Activated CD8-positive, alpha-beta T cell treated with anti-CD3 and anti-CD28 coated beads for 36 hours (primary cell): ENCODE data around the gene AIF1L. TPM values are rescaled to one million over a fixed set of nuclear protein-coding genes. Genes with fewer than 3 reads are reported as not detected.
"Not testable (repeated sequence)": the region's sequence is repeated elsewhere in the genome, so short reads cannot be mapped to it uniquely, and the experiment has no call there.

Experiments used
- ATAC-seq: fragments of 200-7000 bp; cut with Tn5 transposase; one replicate; pipeline ENCODE4 v1.10.0; 2021; ENCODE audit warnings: mild to moderate bottlenecking, moderate library complexity
- CTCF ChIA-PET: fragments of 350-600 bp; sonication (Branson Sonifier 250); formaldehyde crosslinking; loops from one replicate; lab custom pipeline; 2021; ENCODE audit warnings: antibody characterized with exemption; lab: Charles Lee
- POLR2A ChIA-PET: fragments of 350-600 bp; sonication (Branson Sonifier 250); formaldehyde crosslinking; loops from one replicate; lab custom pipeline; 2021; ENCODE audit warnings: antibody characterized with exemption; lab: Charles Lee
- DNase-seq: peaks from one replicate; pipeline ENCODE4 v3.0.0-alpha.2; 2020
- H3K27ac Mint-ChIP-seq: one replicate; pipeline ENCODE4 v1.8.0; 2021; ENCODE audit warnings: mild to moderate bottlenecking, mixed read lengths
- H3K27me3 Mint-ChIP-seq: one replicate; pipeline ENCODE4 v1.8.0; 2021; ENCODE audit warnings: mixed read lengths
- H3K36me3 Mint-ChIP-seq: one replicate; pipeline ENCODE4 v1.8.0; 2021; ENCODE audit warnings: low read depth, mixed read lengths
- H3K4me1 Mint-ChIP-seq: one replicate; pipeline ENCODE4 v1.8.0; 2021; ENCODE audit warnings: low read depth, mixed read lengths
- H3K4me3 Mint-ChIP-seq: one replicate; pipeline ENCODE4 v1.8.0; 2021; ENCODE audit warnings: mild to moderate bottlenecking, moderate library complexity, mixed read lengths
- H3K9me3 Mint-ChIP-seq: one replicate; pipeline ENCODE4 v1.8.0; 2021; ENCODE audit warnings: mixed read lengths
- intact Hi-C: fragments of 100-400 bp; cut with micrococcal nuclease; formaldehyde crosslinking; loops from one replicate; pipeline ENCODE4 v1.10.0; 2022
- total RNA-seq, 2 experiments: library from RNA; stranded (reverse); gene quantifications; one replicate each; pipeline ENCODE4 v1.2.3, GENCODE V29; 2021
- TF ChIP-seq, protein P1 (sequence below): fragments of 200-600 bp; IDR thresholded peaks from one replicate; pipeline ENCODE4 v1.8.0; 2022; ENCODE audit warnings: antibody characterized with exemption, mild to moderate bottlenecking

Gene AIF1L
- total RNA-seq, 2 experiments from 2014 or later: 0.72 to 1.9 TPM

DNA sequence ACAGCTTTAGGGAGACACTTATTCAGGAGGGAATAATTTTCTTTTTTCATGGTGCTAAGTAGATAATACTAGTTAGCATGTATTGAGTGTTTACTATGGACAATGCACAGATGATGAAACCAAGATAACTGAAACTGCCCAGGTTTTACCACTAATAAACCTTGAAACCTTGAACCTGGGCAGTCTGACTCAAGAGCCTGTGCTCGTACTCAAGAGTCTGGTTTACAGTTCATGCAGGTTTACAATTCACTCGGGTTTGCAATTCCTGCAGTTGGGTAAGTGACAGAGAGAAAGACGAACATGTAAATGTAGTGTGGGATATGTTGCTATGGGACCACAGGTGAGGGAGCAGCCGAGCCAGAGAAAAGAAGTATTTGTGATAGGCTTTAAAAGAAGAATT, 57.3 kb downstream of the AIF1L start:
- intact Hi-C loops: no loop called here
- no peak overlapping the region for H3K27ac Mint-ChIP-seq

DNA sequence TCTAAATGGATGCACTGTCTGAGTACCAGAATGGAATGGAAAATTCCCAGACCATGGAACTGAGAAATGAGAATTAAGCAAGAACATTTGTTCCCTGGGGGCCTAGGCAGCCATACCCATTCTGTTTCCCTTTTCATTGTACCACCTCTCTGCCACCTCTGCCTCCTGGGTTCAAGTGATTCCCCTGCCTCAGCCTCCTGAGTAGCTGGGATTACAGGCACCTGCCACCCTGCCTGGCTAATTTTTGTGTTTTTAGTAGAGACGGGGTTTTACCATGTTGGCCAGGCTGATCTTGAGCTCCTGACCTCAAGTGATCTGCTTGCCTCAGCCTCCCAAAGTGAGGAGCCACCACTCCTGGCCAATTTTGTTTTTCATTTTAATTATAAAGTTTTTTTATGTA, 62.3 kb downstream of the AIF1L start:
- H3K27ac Mint-ChIP-seq, DNase-seq, H3K27me3 Mint-ChIP-seq, intact Hi-C loops, H3K9me3 Mint-ChIP-seq, H3K4me1 Mint-ChIP-seq, ATAC-seq, POLR2A ChIA-PET, CTCF ChIA-PET, H3K4me3 Mint-ChIP-seq: not testable (repeated sequence)
- H3K36me3 Mint-ChIP-seq: peaks cover 45% of the 10 kb centered on the region

More for the DNA sequence above, 57.3 kb downstream of the AIF1L start:
- ChIA-PET POLR2A (interaction anchor here (1.2 to 2.5 kb wide), 2 partner anchors 10 to 29 kb away, joined by 4 to 9 read pairs; partner anchors contain the start of gene NUP214), CTCF (interaction anchor here (1.2 kb wide), 2 partner anchors 28 to 97 kb away, joined by 3 read pairs; no protein-coding TSS in a partner anchor)
- no peaks in the 10 kb centered on the region for H3K9me3 Mint-ChIP-seq
- H3K4me3 Mint-ChIP-seq: no peak overlapping the region
- peaks cover 16% of the 10 kb centered on the region for H3K4me1 Mint-ChIP-seq
- ATAC-seq (no peak), DNase-seq (no peak)
- peaks cover 53% of the 10 kb centered on the region for H3K36me3 Mint-ChIP-seq
- H3K27me3 Mint-ChIP-seq: no peaks in the 10 kb centered on the region
- TF ChIP-seq, protein P1, sequence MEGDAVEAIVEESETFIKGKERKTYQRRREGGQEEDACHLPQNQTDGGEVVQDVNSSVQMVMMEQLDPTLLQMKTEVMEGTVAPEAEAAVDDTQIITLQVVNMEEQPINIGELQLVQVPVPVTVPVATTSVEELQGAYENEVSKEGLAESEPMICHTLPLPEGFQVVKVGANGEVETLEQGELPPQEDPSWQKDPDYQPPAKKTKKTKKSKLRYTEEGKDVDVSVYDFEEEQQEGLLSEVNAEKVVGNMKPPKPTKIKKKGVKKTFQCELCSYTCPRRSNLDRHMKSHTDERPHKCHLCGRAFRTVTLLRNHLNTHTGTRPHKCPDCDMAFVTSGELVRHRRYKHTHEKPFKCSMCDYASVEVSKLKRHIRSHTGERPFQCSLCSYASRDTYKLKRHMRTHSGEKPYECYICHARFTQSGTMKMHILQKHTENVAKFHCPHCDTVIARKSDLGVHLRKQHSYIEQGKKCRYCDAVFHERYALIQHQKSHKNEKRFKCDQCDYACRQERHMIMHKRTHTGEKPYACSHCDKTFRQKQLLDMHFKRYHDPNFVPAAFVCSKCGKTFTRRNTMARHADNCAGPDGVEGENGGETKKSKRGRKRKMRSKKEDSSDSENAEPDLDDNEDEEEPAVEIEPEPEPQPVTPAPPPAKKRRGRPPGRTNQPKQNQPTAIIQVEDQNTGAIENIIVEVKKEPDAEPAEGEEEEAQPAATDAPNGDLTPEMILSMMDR: no peak

DNA sequence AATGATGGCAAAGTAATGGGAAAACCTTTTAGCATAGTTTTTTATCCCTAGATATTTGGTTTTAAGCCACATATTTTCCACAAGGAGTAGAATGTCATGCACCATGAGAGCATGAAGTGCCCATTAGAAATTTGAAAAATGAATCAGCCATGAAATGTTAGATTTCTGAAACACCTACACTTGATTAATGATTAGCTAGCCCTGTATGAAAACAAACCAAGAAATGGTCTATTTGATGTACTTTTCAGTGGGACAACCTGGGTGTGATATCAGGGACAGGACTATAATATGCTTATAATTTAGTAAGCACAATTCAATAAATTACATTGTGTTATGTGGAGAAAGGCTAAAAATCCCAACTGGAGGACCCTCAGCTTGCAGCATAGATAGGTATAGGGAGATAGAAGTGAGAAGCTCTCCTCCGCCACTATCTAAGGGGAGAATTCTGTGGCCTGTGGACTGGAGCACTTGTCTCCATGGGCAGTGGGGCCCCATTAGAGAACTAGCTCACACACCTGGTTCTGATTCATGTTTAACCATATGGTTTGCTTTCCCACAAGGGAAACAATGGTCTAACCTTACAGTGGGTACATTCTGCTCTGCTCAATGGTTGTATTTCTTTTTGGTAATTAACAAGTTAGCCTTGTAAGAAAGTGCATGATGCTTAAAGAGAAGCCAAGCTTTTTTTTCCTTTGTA, 64.2 kb downstream of the AIF1L start:
- Mint-ChIP-seq H3K27me3 (no peaks in the 10 kb centered on the region), H3K4me3 (no peak overlapping the region), H3K27ac (no peak overlapping the region), H3K36me3 (peaks cover 42% of the 10 kb centered on the region), H3K4me1 (no peaks in the 10 kb centered on the region), H3K9me3 (no peaks in the 10 kb centered on the region)
- ATAC-seq (no peak), DNase-seq (no peak)
- intact Hi-C loops: no loop called here
- TF ChIP-seq, protein P1: no peak
- ChIA-PET CTCF (interaction anchor here (1.0 to 1.1 kb wide), 2 partner anchors 17 to 176 kb away, joined by 6 to 7 read pairs; no protein-coding TSS in a partner anchor), POLR2A (interaction anchor here (1.1 kb wide), 1 partner anchor 36 kb away, joined by 3 read pairs; the partner anchor contains the start of gene NUP214)

DNA sequence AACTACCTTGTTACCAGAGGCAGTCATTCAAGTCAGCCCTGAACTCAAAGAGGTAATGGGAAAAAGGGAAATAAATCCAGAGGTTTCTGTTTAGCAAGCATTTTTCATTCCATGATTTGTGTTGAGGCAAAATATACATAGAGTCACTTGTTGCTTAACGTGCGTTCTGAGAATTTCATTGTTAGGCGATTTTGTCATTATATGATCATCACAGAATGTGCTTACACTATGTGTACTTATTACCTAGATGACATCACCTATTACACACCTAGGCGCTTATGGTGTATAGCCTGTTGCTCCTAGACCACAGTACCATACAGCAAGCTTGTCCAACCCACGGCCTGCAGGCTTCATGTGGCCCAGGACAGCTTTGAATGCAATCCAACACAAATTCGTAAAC, 65.3 kb downstream of the AIF1L start:
- ATAC-seq: no peak
- peaks cover 46% of the 10 kb centered on the region for H3K36me3 Mint-ChIP-seq
- intact Hi-C loops: no loop called here

DNA sequence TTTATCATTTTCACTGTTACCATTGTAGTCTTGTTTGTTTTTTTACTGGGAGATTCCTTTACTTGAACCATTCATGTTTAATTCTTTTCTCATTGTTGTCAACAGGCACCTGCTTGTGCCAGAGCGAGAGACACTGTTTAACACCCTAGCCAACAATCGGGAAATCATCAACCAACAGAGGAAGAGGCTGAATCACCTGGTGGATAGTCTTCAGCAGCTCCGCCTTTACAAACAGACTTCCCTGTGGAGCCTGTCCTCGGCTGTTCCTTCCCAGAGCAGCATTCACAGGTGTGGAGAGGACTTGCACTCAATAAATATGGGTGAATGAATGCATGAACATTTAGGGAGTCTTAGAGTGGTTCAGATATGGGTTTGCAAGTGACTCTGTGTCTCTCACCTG, 66.6 kb downstream of the AIF1L start:
- ChIA-PET CTCF (interaction anchor here (0.6 to 1.4 kb wide), 5 partner anchors 15 to 174 kb away, joined by 3 to 8 read pairs (median 3); no protein-coding TSS in a partner anchor), POLR2A (interaction anchor here (0.9 to 1.0 kb wide), 3 partner anchors 11 to 61 kb away, joined by 3 to 4 read pairs (median 3); partner anchors contain the start of gene NUP214)
- ATAC-seq: no peak
- Mint-ChIP-seq H3K4me3 (no peak overlapping the region), H3K9me3 (no peaks in the 10 kb centered on the region), H3K36me3 (peaks cover 48% of the 10 kb centered on the region), H3K27ac (no peak overlapping the region), H3K4me1 (no peaks in the 10 kb centered on the region), H3K27me3 (no peaks in the 10 kb centered on the region)
- no peak for DNase-seq
- TF ChIP-seq, protein P1: no peak
- intact Hi-C loops: no loop called here

More for the DNA sequence above, 65.3 kb downstream of the AIF1L start:
- no peak for DNase-seq
- POLR2A ChIA-PET: interaction anchor here (1.0 to 1.1 kb wide), 2 partner anchors 10 to 37 kb away, joined by 3 to 4 read pairs; partner anchors contain the start of gene NUP214
- no peaks in the 10 kb centered on the region for H3K4me1 Mint-ChIP-seq
- no peak overlapping the region for H3K4me3 Mint-ChIP-seq
- no peaks in the 10 kb centered on the region for H3K9me3 Mint-ChIP-seq
- H3K27me3 Mint-ChIP-seq: no peaks in the 10 kb centered on the region
- no peak overlapping the region for H3K27ac Mint-ChIP-seq
- TF ChIP-seq, protein P1: no peak
- CTCF ChIA-PET: interaction anchor here (1.0 to 1.4 kb wide), 3 partner anchors 16 to 175 kb away, joined by 6 to 8 read pairs (median 7); no protein-coding TSS in a partner anchor
